ENCODE data around the gene SGCA.

GRCh38 chr17:50155115-50155819 lies 10.5 kb upstream of the SGCA start:
- no peak for TF ChIP-seq CREB1 (CRISPR knock-in tag; IDR thresholded peaks at IDR 0.05; ENCODE audit: low read depth)
- TF ChIP-seq, protein P1, sequence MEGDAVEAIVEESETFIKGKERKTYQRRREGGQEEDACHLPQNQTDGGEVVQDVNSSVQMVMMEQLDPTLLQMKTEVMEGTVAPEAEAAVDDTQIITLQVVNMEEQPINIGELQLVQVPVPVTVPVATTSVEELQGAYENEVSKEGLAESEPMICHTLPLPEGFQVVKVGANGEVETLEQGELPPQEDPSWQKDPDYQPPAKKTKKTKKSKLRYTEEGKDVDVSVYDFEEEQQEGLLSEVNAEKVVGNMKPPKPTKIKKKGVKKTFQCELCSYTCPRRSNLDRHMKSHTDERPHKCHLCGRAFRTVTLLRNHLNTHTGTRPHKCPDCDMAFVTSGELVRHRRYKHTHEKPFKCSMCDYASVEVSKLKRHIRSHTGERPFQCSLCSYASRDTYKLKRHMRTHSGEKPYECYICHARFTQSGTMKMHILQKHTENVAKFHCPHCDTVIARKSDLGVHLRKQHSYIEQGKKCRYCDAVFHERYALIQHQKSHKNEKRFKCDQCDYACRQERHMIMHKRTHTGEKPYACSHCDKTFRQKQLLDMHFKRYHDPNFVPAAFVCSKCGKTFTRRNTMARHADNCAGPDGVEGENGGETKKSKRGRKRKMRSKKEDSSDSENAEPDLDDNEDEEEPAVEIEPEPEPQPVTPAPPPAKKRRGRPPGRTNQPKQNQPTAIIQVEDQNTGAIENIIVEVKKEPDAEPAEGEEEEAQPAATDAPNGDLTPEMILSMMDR (conservative IDR thresholded peaks at IDR 0.05; ENCODE audit: low read depth in 2 of 2) = no peak
- TF ChIP-seq EZH2 (IDR thresholded peaks at IDR 0.05; ENCODE audit: low read depth, unreplicated experiment) = no peak
- TF ChIP-seq REST (IDR thresholded peaks at IDR 0.05; ENCODE audit: unreplicated experiment) = no peak
- TF ChIP-seq POLR2AphosphoS5 (IDR thresholded peaks at IDR 0.05; ENCODE audit: low read depth) = no peak
- TF ChIP-seq JUNB (IDR thresholded peaks at IDR 0.05; ENCODE audit: unreplicated experiment) = no peak
- TF ChIP-seq EZH2phosphoT487 (IDR thresholded peaks at IDR 0.05; ENCODE audit: unreplicated experiment) = no peak
- TF ChIP-seq NANOG (IDR thresholded peaks at IDR 0.05; ENCODE audit: borderline replicate concordance) = no peak
- TF ChIP-seq ZNF114 (CRISPR knock-in tag; IDR thresholded peaks at IDR 0.05) = no peak
- TF ChIP-seq, protein P2, sequence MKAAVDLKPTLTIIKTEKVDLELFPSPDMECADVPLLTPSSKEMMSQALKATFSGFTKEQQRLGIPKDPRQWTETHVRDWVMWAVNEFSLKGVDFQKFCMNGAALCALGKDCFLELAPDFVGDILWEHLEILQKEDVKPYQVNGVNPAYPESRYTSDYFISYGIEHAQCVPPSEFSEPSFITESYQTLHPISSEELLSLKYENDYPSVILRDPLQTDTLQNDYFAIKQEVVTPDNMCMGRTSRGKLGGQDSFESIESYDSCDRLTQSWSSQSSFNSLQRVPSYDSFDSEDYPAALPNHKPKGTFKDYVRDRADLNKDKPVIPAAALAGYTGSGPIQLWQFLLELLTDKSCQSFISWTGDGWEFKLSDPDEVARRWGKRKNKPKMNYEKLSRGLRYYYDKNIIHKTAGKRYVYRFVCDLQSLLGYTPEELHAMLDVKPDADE (IDR thresholded peaks at IDR 0.05) = no peak
- TF ChIP-seq STAT1 (IDR thresholded peaks at IDR 0.05; ENCODE audit: unreplicated experiment) = no peak
- TF ChIP-seq, protein P3, sequence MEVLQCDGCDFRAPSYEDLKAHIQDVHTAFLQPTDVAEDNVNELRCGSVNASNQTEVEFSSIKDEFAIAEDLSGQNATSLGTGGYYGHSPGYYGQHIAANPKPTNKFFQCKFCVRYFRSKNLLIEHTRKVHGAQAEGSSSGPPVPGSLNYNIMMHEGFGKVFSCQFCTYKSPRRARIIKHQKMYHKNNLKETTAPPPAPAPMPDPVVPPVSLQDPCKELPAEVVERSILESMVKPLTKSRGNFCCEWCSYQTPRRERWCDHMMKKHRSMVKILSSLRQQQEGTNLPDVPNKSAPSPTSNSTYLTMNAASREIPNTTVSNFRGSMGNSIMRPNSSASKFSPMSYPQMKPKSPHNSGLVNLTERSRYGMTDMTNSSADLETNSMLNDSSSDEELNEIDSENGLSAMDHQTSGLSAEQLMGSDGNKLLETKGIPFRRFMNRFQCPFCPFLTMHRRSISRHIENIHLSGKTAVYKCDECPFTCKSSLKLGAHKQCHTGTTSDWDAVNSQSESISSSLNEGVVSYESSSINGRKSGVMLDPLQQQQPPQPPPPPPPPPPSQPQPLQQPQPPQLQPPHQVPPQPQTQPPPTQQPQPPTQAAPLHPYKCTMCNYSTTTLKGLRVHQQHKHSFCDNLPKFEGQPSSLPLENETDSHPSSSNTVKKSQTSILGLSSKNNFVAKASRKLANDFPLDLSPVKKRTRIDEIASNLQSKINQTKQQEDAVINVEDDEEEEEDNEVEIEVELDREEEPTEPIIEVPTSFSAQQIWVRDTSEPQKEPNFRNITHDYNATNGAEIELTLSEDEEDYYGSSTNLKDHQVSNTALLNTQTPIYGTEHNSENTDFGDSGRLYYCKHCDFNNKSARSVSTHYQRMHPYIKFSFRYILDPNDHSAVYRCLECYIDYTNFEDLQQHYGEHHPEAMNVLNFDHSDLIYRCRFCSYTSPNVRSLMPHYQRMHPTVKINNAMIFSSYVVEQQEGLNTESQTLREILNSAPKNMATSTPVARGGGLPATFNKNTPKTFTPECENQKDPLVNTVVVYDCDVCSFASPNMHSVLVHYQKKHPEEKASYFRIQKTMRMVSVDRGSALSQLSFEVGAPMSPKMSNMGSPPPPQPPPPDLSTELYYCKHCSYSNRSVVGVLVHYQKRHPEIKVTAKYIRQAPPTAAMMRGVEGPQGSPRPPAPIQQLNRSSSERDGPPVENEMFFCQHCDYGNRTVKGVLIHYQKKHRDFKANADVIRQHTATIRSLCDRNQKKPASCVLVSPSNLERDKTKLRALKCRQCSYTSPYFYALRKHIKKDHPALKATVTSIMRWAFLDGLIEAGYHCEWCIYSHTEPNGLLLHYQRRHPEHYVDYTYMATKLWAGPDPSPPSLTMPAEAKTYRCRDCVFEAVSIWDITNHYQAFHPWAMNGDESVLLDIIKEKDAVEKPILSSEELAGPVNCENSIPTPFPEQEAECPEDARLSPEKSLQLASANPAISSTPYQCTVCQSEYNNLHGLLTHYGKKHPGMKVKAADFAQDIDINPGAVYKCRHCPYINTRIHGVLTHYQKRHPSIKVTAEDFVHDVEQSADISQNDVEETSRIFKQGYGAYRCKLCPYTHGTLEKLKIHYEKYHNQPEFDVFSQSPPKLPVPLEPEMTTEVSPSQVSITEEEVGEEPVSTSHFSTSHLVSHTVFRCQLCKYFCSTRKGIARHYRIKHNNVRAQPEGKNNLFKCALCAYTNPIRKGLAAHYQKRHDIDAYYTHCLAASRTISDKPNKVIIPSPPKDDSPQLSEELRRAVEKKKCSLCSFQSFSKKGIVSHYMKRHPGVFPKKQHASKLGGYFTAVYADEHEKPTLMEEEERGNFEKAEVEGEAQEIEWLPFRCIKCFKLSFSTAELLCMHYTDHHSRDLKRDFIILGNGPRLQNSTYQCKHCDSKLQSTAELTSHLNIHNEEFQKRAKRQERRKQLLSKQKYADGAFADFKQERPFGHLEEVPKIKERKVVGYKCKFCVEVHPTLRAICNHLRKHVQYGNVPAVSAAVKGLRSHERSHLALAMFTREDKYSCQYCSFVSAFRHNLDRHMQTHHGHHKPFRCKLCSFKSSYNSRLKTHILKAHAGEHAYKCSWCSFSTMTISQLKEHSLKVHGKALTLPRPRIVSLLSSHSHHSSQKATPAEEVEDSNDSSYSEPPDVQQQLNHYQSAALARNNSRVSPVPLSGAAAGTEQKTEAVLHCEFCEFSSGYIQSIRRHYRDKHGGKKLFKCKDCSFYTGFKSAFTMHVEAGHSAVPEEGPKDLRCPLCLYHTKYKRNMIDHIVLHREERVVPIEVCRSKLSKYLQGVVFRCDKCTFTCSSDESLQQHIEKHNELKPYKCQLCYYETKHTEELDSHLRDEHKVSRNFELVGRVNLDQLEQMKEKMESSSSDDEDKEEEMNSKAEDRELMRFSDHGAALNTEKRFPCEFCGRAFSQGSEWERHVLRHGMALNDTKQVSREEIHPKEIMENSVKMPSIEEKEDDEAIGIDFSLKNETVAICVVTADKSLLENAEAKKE (CRISPR knock-in tag; IDR thresholded peaks at IDR 0.05) = no peak

Measured in GM23338 (cell line).